GM12874 (cell line): Measurements from ENCODE around the gene RNF150.

Experiments
- TF ChIP-seq, protein P1 (sequence below): IDR thresholded peaks from 2 replicates; pipeline ENCODE4 v1.5.1; 2011; ENCODE audit warnings: low read depth, mild to moderate bottlenecking, control low read depth, low read length, moderate library complexity; ENCODE audit not compliant: insufficient read depth

RNF150 gene

DNA sequence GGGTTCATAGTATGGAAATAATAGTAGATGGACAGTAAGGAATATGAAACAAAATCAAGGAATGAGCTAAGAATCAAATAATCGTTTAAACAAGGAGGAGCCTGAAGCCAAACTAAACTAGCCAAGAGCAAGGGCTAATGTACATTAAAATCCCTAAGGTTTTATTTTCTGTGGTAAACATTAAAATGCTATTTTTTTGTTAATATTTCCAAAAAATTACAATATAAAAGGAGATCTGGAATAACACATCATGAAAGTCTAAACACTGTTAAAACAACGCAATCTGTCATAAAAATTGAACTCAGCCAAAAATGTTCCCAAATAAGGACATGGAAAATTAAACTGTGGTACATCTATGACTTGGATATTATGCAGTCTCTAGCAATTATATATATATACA lies 188.2 kb downstream of the RNF150 start:
- TF ChIP-seq, protein P1, sequence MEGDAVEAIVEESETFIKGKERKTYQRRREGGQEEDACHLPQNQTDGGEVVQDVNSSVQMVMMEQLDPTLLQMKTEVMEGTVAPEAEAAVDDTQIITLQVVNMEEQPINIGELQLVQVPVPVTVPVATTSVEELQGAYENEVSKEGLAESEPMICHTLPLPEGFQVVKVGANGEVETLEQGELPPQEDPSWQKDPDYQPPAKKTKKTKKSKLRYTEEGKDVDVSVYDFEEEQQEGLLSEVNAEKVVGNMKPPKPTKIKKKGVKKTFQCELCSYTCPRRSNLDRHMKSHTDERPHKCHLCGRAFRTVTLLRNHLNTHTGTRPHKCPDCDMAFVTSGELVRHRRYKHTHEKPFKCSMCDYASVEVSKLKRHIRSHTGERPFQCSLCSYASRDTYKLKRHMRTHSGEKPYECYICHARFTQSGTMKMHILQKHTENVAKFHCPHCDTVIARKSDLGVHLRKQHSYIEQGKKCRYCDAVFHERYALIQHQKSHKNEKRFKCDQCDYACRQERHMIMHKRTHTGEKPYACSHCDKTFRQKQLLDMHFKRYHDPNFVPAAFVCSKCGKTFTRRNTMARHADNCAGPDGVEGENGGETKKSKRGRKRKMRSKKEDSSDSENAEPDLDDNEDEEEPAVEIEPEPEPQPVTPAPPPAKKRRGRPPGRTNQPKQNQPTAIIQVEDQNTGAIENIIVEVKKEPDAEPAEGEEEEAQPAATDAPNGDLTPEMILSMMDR, result no peak

DNA sequence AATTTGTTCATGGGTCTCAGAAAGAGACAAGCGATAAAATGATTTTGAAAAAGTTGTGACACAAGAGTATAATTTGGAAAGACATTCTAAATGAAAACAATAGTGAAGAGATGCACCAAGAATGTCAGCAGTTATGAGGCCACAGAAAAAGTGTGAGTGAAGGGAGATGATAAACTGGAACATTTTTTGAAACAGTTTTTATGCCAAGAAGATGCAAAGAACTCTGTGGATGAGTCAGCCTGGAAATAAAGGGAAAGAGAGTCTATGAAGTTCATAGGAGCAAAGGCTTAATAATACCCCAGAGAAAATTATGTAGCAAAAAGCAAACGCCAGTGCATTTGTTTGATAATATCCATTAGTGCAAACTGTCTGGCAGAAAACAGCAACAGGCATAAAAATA lies 188.7 kb downstream of the RNF150 start:
- TF ChIP-seq, protein P1, result no peak

- TF ChIP-seq, protein P1, result no peak
Observed at GRCh38 chr4:140944199-140944515, 189.1 kb downstream of the RNF150 start.

DNA sequence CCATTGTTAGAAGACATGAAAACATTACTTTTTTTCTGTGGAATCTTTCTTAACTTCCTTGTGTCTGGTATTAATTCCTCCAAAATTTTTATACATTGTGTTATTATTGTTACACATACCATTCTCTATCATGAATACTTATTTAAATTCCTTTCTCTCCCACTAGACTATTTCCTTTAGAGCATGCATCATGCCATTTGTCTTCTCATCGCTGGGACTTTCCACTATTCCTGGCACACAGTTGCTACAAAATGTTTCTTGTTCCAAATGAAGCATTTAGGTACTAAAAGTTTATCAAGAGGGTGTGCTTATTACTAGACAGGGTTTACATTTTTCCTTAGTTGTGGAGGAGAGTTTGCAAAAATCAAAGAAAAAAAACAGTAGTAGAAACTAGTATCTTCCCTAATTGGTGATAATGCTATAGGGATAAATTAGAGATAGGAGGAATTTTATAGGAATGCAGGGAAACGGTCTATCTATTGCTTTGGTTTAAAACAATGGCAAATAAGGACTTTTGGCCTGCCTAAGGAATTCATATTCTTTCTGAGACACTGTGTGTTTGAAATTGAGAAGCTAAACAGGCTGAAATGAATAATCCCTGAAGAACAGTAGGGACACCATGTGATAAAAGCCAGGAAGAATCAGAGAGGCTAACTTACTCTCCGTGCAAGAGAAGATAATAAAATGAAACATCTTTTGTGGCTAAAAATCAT lies 189.6 kb downstream of the RNF150 start:
- TF ChIP-seq, protein P1, result no peak

- TF ChIP-seq, protein P1, result no peak
Observed at GRCh38 chr4:140940589-140940988, 192.7 kb downstream of the RNF150 start.

DNA sequence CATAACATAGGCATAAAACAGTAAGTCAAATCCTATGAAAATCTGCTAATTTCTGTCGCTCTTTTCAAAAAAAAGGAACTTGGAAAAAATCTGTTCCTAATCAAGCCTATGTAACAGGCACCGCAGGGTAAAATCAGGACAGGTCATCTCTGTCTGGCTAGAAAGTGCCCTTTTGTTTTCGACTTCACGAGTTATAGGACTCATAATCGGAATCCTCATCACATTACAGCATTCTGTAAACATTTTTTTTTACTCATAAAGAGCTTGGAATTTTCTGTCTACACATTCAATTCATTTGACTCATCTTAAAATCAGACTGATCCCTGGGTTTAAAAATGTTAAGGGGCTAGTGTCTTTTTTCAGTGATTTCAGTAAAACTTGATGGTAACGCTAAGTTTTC lies 195.4 kb downstream of the RNF150 start:
- TF ChIP-seq, protein P1, result no peak

DNA sequence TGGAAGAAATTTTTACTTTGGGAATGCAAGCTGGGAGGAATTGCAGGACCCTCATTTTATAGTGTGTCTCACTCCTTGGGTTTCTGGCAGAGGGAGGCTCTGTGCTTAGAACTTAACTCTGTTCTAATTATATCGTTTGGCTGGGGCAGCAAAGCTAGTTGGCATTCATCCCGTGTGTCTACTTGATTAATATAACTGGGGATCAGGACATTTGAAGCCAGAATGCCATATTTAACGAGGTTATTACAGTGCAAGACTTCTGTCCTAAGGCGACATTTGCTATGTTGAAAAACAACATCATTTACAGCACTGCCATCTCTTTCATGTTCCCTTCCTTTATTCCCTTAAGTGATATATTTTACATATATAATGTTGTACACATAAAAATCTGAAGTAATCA lies 198.0 kb downstream of the RNF150 start:
- TF ChIP-seq, protein P1, result no peak
